Loucy (cell line): ENCODE measurements around the gene SMG6.

Experiments used
- CTCF ChIP-seq: fragments of 200-600 bp; sonication (generic); conservative IDR thresholded peaks from 2 replicates; pipeline ENCODE4 v1.5.1; 2014; ENCODE audit warnings: mild to moderate bottlenecking, antibody characterized with exemption, low read length
- EZH2phosphoT487 ChIP-seq: fragments of 200-600 bp; IDR thresholded peaks from 2 replicates; pipeline ENCODE4 v1.6.1; 2018; ENCODE audit warnings: antibody characterized with exemption, mild to moderate bottlenecking, moderate library complexity, borderline replicate concordance

- TF ChIP-seq CTCF (no peak), EZH2phosphoT487 (no peak)
Measured at GRCh38 chr17:2044263-2044894, 259.2 kb downstream of the SMG6 start.
